DMS 273 treated with DMSO at 0.1 percent for 48 hours (cell line): ENCODE results near the gene ELMO3.

Source experiments
- DNase-seq: peaks from one replicate; lab custom pipeline; 2025; lab: John Stamatoyannopoulos, UW

Gene ELMO3

DNA sequence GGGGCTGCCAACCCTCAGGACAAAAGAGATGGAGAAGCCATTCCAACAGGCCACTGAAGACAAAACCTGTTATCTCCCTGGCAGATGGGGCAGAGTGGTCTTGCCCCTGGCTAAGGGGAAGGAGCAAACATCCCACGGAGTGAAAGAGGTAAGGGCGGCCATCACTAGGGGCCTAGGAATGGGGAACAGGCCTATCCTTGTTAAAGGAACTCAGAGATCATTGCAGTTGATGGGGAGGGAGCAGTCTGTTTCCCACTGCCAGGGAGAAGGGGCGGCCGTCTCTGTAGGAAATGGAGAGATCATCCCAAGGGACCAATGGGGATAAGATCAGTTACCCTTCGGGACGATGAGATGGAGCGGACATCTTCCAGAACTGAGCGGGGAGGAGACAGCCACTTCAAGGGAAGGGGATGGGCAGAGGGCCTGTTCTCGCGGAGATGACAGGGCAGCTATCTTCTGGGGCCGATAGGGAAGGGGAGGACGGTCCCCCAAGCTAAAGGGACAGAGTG, 27.4 kb downstream of the ELMO3 start:
- DNase-seq = no peak

DNA sequence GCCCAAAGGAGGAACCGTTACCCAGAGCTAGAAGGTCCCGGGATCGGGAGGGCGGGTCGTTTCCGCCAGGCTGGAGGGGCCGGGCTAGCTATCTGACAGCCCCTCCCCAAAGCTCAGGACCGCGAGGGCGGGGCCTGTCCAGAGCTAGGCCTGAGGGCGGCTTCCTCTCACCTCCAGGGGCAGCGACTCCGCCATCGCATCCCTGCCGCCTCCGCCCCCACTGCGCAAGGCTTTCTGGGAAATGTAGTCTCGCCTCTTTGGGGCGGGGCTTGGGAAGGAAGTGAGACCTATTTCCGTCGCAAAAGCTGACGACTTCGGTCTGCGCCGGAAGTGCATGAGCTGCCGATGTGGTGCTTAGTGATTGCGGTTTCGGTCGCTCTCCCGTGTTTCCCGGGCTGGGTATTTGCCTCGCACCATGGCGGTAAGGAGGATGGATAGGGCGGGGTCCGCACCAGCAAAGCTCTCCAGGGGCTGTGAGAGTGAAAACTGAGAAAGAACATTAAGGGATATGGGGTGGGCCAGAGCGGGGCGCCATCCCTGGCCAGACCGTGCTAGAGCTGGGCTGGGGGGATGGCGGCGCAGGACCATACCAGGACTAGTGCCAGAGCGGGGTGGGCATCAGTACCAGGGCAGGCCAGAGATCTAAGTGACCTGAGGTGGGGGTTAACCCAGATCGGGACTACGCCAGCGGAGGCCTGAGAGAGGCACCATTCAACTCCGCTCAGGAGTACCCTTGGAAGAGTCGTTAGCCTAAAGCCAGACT, 28.1 kb downstream of the ELMO3 start, which contains the start of gene TMEM208:
TSS of gene TMEM208 (plus strand) at position 327 of the 763 bp plus-strand sequence. CDS start at position 416, 89 bp downstream.
- peak; percentile 96 for DNase-seq

DNA sequence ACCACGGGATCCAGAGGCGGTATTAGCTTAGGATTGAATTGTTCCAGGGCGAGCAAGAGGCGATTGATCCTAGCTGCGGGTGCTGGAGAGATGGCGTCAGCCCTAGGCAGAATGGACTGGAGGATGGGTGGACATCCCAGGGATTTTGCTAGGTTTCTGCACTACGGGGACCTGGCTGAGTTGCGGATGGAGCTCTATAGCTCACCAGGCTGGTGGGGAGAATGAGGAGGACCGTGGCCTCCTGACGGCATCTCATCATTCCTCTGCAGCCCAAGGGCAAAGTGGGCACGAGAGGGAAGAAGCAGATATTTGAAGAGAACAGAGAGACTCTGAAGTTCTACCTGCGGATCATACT, 28.6 kb downstream of the ELMO3 start:
- DNase-seq = no peak

DNA sequence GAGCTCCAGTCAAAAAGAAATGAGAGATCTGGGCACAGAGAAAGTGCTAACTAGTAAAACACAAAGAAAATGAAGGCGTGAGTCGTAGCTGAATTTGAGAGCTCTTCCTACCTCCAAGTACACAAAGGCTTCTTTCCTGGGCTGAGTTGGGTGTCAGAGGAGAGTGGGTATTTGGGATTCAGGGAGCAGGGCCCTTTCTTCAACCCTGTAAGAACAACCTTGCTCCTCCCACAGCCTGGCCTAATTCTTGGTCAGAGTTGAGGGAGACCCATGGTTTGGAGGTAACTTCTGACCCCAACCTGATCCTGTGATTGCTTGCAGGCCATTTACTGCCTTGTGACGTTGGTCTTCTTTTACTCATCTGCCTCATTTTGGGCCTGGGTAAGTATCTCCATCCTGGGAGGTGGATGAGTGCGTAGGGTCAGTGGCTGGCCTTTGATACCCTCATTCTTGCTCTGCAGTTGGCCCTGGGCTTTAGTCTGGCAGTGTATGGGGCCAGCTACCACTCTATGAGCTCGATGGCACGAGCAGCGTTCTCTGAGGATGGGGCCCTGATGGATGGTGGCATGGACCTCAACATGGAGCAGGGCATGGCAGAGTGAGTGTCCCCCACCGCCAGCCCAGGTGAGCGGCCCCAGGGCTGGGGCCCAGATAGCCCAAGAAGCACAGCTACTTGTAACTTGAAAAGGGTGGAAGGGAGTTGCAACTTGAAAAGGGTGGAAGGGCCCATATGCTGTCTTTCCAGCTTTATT, 29.3 kb downstream of the ELMO3 start:
- DNase-seq = no peak

DNA sequence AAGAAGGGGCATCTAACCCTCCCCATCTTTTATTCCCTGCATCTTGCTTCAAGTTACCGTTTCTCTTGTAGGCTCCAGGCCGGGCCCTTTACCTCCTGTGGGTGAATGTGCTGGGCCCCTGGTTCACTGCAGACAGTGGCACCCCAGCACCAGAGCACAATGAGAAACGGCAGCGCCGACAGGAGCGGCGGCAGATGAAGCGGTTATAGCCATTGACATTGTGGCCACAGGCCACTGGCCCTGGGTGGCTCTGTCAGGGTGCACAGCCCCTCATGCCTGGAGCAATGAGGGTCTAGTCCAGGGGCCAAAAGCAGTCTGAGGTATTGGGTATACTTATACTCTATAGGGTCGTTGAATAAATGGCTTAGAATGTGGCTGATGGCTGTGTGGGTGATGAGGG, 30.0 kb downstream of the ELMO3 start:
- no peak for DNase-seq

DNA sequence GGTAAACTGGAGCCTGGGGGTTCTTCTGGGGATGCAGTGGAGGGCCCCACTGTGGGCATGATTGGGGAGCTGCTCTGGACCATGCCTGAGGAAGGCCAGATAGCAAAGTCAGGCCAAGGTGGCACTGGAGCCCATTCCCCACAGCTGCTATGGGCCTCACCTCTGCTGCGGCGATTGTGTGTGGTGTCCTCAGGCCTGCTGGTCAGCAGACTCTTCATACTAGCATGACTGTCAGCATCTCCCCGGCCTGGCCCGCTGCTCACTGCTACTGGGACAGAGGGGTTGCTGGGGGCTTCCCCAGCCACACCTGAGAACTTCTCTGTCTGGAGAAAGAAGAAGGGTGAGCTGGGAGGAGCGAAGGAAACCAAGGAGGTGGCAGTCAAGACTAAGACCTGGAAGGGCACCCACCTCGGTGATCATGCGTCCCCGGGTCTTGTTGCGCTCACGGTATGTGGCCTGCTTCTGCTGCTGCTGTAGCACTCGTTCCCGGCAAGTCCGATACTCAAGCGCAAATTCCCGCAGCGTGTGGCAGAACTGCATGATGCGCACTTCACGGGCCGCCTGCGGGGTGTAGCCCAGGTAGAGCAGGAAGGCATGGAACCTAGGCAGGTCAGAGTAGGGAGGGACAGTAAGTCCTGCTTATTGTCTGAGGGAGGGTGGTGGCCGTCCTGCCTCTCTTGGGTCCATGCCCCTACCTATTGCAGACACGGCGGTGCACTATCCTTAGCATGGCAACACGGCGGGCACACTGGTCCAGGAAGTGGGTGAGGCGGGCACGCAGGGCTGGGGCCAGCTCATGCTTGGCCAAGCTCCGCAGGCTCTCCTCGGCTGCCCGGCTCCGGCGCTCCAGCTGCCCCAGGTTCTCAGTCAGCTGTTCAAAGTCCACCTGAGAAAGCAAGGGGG, 31.2 kb downstream of the ELMO3 start:
- no peak for DNase-seq

DNA sequence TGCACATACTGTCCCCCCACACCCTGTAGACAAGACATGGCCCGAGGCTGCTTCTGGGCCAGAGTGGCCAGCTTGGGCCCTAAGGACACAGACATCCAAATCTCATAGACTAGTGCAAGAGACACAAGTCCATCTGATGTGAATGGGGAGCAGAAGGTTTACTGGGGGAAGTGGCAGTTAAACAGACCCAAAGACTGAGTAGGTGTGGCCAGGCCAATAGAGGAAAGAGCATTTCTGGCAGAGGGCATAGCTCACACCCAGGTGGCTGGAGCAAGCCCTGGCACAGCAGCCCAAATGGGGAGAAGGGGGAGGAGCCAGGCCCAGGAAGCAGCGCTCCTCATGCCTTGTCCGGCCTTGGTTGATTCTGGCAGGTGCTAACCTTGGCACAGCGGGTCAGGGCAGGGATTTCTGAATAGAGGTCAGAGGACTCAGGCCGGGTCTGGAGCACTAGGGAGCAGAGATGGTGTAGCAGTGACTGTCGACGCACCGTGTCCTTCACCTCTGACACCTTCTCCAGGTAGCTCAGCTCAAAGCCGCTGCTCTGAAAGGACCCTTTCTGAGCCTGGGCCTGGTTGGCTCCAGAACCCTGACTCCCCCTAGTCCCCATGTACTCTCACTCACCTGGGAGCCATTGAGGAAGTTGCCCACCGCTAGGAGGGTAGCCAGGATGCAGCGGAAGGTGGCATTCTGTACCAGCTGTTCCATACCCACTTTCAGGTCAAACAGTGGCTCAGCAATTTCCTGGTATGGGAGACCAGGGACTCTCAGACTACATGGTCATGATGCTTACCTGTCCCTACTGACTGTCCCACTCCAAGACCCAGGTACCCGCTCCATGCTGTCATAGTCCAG, 32.1 kb downstream of the ELMO3 start:
- no peak for DNase-seq

DNA sequence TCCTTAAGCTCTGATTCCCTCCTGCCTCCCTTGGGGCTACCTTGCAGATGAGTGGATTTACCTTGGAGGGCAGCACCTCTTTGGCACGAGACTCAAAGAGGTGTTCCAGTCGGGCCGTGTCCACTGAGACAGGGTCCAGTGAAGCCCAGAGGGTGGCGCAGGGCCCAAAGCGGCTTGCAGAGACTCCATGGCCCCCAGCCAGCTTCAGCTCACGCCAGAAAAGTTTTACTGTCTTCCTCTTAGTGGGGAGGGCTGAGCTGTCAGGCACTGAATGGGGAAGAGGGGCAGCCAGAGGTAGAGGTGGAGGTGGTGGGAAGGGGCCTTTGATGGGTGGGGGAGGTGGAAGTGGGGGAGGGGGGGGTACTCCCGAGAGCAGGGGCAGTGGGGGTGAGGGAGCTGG, 34.7 kb downstream of the ELMO3 start:
- no peak for DNase-seq

DNA sequence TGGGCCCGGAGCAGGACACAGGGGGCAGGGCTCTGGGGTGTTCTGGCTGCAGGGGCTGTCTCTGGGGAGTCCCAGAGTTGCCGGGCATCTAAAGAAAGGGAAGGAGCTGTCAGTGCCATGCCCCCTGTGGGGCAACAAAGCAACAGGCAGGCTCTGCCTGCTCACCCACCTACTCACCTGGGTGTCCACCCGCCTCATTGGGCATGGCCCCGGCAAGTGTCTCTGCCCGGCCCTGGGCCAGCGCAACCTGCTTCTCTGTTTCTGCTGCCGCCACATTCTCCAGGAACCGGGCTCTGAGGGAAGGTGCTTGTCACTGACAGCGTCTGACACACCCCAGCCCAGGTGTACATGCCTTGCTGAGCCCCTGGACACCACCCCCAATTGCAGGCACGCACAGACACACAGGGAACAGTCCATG, 35.3 kb downstream of the ELMO3 start:
- DNase-seq = no peak

DNA sequence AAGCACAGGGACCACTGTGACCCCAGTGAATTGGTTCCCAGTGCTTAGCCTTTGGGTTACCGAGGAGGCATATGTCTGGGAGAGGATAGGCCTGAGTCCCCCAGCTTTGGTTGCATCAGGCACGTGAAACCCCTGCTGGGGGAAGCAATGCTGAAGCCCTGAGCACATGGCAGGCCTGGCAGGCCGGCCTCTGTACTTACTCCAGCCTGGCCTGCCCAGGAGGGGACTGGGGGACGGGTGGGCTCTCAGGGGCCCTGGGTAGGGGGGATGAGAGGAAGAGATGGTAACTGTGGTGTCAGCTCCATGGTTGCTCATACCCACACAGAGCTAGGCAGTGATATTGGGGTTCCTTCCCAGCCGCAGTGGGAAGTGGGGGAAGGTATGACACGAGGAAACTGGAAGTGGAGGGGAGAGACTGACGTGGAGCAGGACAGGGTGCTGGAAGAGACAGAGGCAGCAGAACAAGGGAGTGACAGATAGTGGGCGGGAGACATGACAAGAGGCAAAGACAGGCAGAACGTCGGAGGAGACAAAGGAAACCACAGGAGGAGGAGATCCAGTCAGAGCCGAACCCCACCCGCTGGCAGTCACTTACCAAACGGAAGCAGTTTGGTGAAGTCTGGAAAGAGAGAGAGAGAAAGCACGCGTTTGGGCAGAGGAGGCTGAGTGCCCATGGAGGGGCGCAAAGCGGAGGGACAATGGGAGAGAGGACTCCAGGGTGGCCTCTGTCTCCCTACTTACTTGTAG, 37.1 kb downstream of the ELMO3 start:
- no peak for DNase-seq

DNA sequence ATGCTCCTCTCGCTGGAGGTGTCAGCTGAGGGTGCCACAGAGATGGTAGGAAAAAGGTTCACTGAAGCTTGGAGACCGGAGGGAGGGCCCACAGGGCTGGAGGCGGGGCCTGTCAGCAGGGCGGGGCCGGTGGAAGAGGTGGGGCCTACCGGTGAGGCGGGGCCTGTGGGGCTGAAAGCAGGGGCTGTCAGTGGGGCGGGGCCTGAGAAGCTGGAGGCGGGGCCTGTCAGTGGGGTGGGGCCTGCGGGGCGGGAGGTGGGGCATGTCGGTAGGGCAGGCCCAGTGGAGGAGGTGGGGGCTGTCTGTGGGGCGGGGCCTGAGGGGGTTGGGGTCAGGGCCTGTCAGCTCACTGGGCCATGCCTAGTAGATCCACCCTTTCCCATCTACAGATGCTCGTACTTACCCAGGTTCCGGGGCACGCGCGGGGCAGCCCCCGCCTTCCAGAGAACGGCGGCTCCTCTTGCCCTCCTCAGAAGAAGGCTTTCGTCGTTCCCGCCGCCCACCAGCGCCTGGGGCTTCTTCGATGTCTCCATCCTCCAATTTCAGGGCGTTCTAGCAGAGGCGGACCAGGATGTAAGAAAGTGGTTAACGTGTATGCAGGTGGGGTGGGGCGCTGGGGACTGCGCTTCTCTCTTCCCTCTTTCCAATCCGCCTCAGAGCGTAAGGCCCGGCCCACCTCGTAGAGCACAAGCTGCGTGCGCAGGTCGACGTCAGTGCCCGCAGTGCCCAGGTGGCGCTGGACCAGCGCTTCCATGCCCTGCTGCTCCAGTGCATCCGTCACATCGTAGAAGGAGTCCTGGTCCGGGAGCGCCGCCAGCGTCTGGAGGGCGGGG, 37.8 kb downstream of the ELMO3 start:
- DNase-seq = no peak

DNA sequence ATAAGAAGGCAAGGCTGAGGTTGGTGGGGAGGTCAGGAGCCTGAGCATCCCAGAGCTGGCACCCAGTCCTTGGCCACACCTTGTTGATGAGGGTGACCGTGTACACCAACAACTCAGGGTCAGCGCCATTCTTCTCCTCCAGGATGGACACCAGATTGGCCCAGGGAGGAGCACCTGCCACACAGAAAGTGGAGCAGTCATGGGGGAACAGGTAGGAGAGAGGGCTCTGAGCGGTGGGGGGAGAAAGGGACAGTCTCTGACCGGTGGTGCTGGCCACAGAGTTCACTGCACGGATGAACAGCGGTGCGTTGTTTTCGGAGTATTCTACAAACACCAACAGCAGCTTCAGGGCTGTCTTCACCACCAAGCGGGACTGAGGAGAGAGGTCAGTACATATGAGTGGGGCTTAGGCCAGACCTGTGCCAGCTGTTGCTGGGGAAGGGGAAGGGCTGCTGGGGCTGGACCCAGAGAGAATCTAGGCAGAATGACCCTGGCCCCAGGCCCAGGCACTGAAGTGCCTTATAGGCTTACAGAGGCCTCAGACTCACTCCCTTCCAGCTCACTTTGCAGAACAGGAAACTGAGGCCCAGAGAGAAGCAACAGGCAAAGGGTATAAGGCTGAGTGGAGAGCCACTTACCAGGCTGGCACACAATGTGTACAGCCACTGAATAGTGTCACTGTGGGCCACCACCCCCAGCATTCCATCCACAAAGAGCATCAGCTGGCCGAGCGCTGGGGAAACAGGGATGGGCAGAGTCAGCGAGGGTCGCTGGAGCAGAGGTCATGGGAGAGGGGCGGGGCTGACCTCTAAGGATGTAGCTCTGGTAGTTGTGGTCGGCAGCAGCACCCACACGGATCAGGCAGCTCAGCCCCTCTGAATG, 38.7 kb downstream of the ELMO3 start:
- DNase-seq = no peak

DNA sequence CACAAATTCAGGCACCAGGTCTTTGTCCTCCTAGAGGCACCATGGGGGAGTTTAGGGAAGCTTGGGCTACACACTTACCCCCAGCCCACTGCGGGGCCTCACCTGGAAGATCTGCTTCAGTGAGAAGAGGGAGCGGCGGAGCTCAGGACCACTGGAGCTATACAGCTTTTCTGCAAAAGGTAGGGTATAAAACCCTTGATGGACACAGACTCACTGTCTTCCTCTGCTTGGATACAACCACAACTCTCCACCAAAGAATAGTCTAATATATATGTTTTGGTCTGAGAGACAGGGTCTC, 39.3 kb downstream of the ELMO3 start:
- DNase-seq = no peak

DNA sequence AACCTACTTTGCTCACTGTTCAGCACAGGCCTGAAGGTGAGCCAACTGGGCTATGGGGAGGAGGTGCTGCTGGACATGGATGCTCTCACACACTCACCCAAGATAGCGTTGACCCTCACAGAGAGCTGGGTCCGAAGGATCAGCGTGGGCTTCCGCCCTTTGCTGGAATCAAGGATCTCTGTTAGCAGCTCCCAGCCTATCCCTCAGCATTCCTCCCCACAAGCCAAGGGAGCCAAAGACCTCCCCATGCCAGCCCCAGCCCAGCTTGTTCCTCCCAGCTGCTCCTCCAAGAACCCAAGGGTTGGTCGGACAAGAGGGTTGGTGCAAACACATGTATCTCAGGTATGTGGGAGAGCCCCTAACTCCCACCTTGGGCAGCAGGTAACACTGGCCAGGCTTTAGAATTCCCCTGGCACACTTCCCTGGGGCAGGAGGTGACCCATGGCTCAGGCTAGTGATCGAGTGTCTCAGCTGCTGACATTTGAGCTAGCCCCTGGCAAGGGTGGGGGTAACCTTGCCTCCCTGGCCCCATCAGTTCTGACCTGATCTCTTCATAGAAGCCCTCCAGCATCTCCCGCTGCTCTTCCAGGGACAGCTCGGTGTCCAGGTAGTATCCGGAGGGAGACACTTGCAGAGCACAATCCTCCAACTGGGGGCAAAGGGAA, 40.0 kb downstream of the ELMO3 start:
- DNase-seq = no peak

DNA sequence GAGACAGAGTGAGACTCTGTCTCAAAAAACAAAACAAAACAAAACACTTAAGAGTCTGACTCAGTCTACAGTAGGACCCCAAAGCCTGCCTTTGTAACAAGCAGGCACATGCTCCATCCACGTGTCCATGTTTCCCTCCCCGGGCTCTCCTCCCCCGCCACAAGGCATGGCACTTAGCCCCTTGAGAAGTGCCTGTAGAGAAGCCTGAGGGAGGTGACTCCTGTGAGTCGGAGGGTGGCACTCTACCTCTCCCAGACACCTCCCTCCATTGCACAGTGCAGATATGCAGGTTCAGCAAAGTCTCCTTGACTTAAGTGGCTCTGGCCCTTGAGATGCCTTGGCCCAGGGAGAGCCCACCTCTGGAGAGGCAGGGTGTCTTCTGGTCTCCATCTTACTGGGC, 41.6 kb downstream of the ELMO3 start:
- DNase-seq = no peak

DNA sequence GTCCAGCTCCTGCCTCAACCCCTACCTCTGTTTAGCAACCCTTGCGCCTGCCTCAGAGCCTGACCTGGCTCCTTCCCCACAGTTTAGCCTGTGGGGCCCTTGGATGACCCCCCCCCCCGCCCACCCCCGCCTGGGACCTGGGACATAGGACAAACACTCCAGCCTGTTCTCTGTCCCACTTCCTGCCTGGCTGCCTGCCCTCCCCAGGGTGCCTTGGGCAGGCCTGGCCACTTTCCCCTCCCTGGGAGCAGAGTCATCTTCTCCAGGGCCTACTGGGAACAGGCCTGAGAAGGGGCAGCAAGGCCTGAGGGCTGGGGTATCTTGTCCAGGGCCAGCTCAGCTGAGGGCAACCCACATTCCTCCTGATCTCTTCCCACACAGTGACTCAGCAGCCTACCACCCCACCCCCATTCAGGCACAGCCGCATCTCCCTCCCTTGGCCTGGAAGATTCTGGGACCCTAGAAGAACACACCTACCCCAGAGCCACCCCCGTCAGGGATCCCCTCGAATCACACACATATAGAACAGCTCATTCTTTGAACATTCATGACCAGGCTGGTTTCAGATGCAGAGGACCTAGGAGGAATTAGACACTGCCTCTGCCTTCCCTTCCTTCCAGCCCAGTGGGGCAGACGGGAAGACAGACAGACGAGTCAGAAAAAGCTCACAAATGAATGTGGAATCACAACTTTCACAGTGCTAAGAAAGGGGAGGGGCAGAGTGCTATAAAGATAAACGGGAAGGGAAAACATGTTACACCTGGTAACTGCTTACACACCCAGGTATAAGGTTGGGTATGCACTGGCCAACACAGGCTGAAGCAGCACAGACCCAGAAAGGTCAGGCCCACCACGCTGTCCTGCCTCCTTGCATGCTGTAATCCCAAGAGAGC, 42.3 kb downstream of the ELMO3 start:
- no peak for DNase-seq

DNA sequence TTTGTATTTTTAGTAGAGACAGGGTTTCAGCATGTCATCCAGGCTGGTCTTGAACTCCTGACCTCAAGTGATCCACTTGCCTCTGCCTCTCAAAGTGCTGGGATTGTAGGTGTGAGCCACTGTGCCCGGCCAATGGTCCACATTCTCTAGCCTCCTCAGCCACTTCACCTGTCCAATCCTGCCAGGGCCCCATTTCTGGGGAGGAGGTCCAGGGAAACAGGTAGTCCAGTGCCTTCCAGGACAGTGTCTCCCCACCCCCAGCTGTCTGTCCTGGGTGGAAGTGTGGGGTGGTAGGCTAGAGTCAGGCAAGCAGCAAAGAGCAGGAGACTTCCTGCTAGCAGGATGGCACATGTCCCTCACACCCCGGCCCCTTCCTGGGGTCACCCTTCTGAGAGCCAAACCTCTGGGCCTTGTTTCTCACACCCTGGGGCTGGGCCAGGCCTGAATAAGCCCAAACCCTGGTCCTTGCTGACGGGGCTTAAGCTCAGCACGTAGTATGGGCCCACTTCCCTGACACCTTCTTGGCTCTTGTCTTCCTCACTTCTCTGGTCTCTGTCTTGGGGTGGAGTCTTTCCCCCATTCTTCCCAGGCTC, 43.3 kb downstream of the ELMO3 start:
- DNase-seq = no peak
